ENCODE measurements around the gene IL4I1.
"Not testable (repeated sequence)": the region's sequence is repeated elsewhere in the genome, so short reads cannot be mapped to it uniquely, and the experiment has no call there.

Gene IL4I1

DNA sequence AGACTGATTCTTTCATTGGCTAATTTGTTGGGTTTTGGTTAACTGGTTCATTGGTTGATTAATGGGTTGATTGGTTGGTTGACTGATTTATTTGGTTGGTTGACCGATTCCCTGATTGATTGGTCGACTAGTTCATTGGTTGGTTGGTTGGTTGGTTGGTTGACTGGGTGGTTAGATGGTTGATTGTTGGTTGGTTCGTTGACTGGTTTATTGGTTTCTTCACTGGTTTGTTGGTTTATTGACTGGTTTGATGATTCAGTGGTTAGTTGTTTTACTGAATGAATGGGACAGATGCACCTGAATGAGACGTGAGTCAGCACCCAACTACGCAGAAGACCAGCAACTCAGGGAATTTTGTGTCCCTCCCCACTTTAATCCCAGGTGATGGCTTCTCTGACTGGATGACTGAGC lies 35.4 kb upstream of the IL4I1 start:
- Histone ChIP-seq H3K4me1 (ENCODE audit: control insufficient read depth, insufficient read depth, low read length) (peaks cover 2% of the 10 kb centered on the region; the same call in 1 of the 2 replicates), H3K36me3 (ENCODE audit: control insufficient read depth, insufficient read depth, low read length) (peaks cover 9% of the 10 kb centered on the region), H3K4me3 (ENCODE audit: low read depth, low read length) (no peak overlapping the region), H3K27me3 (ENCODE audit: control insufficient read depth, insufficient read depth, low read length) (no peaks in the 10 kb centered on the region), H3K27ac (ENCODE audit: low read depth, low read length) (no peak overlapping the region), H3K9ac (ENCODE audit: low read depth, low read length) (no peak overlapping the region), H3K9me3 (ENCODE audit: control insufficient read depth, insufficient read depth, low read length) (no peaks in the 10 kb centered on the region)

DNA sequence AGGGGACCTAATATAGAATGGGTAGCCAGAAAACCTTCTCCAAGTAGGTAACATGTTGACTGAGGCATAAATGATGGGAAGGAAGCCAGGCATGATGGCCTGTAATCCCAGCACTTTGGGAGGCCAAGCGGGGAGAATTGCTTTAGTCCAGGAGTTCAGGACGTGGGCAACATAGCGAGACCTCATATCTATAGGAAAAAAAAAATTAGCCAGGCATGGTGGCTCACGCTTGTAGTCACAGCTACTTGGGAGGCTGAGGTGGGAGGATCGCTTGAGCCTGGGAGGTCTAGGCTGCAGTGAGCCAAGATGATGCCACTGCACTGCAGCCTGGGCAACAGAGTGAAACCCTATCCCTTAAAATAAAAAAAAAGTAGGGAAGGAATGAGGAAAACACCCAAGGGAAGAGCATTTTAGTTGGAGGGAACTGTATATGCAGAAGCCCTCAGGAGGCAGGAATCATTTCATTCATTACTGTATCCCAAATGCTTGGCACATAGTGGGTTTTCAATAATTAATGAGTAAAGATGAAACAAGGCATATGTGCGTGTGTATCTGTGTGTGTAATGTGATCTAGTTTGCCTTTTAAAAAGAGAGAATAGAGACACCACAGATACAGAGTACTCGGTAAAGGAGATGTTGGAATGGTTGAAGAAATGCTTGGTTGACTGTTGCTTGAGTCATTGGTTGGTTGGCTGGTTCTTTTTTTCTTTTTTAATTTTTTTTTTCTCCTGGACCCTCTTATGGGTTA lies 34.8 kb upstream of the IL4I1 start:
- H3K27ac ChIP-seq (ENCODE audit: low read depth, low read length): no peak overlapping the region
- no peaks in the 10 kb centered on the region for H3K9me3 ChIP-seq (ENCODE audit: control insufficient read depth, insufficient read depth, low read length)
- no peak overlapping the region for H3K4me3 ChIP-seq (ENCODE audit: low read depth, low read length)
- H3K36me3 ChIP-seq (ENCODE audit: control insufficient read depth, insufficient read depth, low read length): peaks cover 15% of the 10 kb centered on the region
- no peak overlapping the region for H3K9ac ChIP-seq (ENCODE audit: low read depth, low read length)
- H3K4me1 ChIP-seq (ENCODE audit: control insufficient read depth, insufficient read depth, low read length): peaks cover 2% of the 10 kb centered on the region; the same call in 1 of the 2 replicates
- H3K27me3 ChIP-seq (ENCODE audit: control insufficient read depth, insufficient read depth, low read length): no peaks in the 10 kb centered on the region

DNA sequence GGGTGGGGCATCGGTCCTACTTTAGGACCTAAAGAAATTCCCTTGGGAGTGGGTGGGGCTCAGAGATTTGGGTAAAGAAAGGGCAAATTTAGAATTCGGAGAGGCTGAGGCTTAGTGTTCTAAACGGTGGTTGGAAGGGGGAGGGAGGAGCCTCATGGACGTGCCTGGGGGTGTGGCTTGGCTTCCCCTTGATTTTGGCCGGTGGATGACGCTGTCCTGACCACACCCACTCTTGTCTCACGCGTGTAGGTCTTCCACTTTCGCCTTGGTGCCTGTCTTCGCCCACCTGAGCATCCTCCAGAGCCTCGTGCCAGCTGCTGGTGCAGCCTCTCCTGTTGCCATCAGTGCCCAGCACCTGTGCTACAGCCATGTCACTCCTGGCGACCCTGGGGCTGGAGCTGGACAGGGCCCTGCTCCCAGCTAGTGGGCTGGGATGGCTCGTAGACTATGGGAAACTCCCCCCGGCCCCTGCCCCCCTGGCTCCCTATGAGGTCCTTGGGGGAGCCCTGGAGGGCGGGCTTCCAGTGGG lies 33.9 kb upstream of the IL4I1 start:
- H3K27ac ChIP-seq (ENCODE audit: low read depth, low read length): no peak overlapping the region
- peaks cover 2% of the 10 kb centered on the region; the same call in 1 of the 2 replicates for H3K4me1 ChIP-seq (ENCODE audit: control insufficient read depth, insufficient read depth, low read length)
- H3K9me3 ChIP-seq (ENCODE audit: control insufficient read depth, insufficient read depth, low read length): no peaks in the 10 kb centered on the region
- no peak overlapping the region for H3K9ac ChIP-seq (ENCODE audit: low read depth, low read length)
- H3K27me3 ChIP-seq (ENCODE audit: control insufficient read depth, insufficient read depth, low read length): no peaks in the 10 kb centered on the region
- peaks cover 21% of the 10 kb centered on the region for H3K36me3 ChIP-seq (ENCODE audit: control insufficient read depth, insufficient read depth, low read length)
- peak overlapping the region; percentile 57 for H3K4me3 ChIP-seq (ENCODE audit: low read depth, low read length)

DNA sequence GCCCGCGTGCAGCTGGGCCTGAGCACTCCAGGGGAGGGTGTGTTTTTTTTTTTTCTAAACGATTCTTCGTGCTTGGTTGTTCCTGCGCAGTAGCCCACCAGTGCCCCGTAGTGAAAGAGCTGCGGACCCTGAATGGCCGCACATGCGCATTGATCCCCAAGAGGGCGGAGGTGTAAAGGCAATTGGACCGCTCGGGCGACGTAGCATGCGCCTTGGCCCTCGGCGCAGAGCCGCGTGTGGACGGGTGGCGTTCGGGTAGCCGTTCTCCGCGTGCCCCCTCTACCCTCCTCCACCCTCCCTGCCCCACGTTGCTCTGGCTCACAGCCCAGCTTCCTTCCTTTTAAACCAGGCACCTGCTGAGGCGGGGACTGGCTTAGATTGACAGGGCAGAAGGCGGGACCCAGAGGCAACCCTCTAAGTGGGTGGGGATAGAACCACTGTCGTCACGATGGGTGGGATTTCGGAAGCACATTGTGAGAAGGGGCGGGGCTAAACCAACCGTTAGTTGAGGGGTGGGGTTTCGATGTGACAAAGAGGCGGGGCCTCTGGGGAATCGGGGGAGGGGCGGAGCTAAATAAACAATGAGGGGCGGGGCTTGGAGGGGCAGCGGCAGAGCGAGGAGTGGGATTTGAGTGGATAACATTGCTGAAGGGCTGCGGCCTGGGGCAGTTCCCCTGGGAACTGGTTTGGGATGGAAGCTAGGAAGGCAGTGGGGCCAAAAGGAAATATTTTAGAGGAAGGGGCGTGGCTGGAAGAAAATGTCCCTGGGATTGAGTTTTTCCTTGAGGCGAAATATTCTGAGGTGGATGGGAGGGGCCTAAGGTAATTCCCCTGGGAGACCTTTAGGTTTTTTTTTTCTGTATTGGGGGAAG lies 33.2 kb upstream of the IL4I1 start:
- Histone ChIP-seq H3K4me1 (ENCODE audit: control insufficient read depth, insufficient read depth, low read length) (peaks cover 2% of the 10 kb centered on the region; the same call in 1 of the 2 replicates), H3K27me3 (ENCODE audit: control insufficient read depth, insufficient read depth, low read length) (no peaks in the 10 kb centered on the region), H3K9me3 (ENCODE audit: control insufficient read depth, insufficient read depth, low read length) (no peaks in the 10 kb centered on the region), H3K27ac (ENCODE audit: low read depth, low read length) (peak overlapping the region; percentile 95), H3K9ac (ENCODE audit: low read depth, low read length) (peak overlapping the region; percentile 91), H3K36me3 (ENCODE audit: control insufficient read depth, insufficient read depth, low read length) (peaks cover 26% of the 10 kb centered on the region), H3K4me3 (ENCODE audit: low read depth, low read length) (peak overlapping the region; percentile 72)

DNA sequence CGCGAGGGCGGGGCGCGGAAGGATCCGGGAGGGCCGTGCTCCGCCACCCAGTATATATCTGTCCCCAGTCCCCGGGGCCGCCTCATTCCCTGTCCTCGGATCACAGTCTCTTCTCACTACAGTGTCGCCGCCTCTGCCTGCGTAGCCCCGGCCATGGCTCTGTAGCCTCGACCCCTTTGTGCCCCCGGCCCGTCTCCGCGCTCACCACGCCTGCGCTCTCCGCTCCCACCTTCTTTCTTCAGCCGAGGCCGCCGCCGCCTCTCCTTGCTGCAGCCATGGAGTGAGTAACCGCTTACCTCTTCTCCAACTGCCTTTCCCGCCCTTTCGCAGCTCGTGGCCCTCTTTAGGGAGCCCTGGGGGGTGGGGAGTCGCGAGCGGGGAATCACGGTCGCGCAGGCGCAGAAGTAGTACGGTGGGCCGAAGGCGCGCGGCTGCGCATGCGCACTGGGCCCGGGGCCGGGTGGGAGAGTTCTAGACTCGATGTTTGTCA lies 32.5 kb upstream of the IL4I1 start, which contains the start of the genes ATF5 and NUP62:
ATF5 (plus strand) TSS at position 85 of the 490 bp plus-strand sequence. CDS start 1,646 bp downstream, outside the sequence.
NUP62 (minus strand) TSS at position 384 of the 490 bp plus-strand sequence. CDS start 19,697 bp downstream, outside the sequence.
- Histone ChIP-seq H3K36me3 (ENCODE audit: control insufficient read depth, insufficient read depth, low read length) (peaks cover 33% of the 10 kb centered on the region), H3K27ac (ENCODE audit: low read depth, low read length) (peak within 1 kb of the TSS; percentile 95), H3K4me1 (ENCODE audit: control insufficient read depth, insufficient read depth, low read length) (peaks cover 2% of the 10 kb centered on the region; the same call in 1 of the 2 replicates)

DNA sequence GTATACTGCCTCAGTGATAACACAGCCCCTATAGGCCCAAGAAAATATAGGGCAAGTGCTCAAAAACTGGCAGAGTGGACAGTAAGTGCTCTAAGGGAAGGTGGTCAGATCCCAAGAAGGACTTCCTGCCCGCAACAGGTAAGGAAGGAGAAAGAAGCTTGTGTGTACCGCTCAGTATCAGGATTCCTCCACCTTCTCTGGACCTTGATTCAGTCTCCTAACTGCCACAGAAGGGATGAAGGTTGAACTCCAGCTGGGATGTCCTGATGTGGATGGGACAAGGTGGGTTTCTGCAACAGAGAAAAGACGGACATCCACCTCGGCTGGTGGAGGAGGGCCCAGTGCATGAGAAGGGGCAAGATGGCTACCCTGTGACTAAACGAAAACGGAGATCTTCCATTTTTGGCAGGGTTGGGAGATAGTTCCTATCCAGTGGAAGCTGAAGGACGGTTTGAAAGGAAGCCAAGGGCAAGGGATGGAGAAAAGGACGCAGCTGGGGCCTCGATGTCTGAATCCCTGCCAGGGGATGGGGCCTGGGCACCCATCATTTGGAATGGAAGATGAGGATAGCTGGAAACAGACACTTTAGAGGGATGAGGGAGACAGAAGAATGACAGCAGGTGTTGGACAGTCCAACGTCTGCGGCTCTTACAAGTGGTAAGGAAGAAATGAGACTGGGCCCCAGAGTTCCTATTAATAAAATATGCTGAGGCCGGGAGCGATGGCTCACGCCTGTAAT lies 31.0 kb upstream of the IL4I1 start:
- H3K9me3 ChIP-seq (ENCODE audit: control insufficient read depth, insufficient read depth, low read length): no peaks in the 10 kb centered on the region
- H3K4me1 ChIP-seq (ENCODE audit: control insufficient read depth, insufficient read depth, low read length): peaks cover 2% of the 10 kb centered on the region; the same call in 1 of the 2 replicates
- H3K27me3 ChIP-seq (ENCODE audit: control insufficient read depth, insufficient read depth, low read length): no peaks in the 10 kb centered on the region
- no peak overlapping the region for H3K27ac ChIP-seq (ENCODE audit: low read depth, low read length)
- peaks cover 48% of the 10 kb centered on the region for H3K36me3 ChIP-seq (ENCODE audit: control insufficient read depth, insufficient read depth, low read length)
- H3K9ac ChIP-seq (ENCODE audit: low read depth, low read length): no peak overlapping the region
- peak overlapping the region; percentile 72 for H3K4me3 ChIP-seq (ENCODE audit: low read depth, low read length)

More for the DNA sequence above, 32.5 kb upstream of the IL4I1 start, which contains the start of the genes ATF5 and NUP62:
- Histone ChIP-seq H3K27me3 (ENCODE audit: control insufficient read depth, insufficient read depth, low read length) (no peaks in the 10 kb centered on the region), H3K9me3 (ENCODE audit: control insufficient read depth, insufficient read depth, low read length) (no peaks in the 10 kb centered on the region), H3K9ac (ENCODE audit: low read depth, low read length) (peak within 1 kb of the TSS; percentile 91), H3K4me3 (ENCODE audit: low read depth, low read length) (peak within 1 kb of the TSS; percentile 72)

DNA sequence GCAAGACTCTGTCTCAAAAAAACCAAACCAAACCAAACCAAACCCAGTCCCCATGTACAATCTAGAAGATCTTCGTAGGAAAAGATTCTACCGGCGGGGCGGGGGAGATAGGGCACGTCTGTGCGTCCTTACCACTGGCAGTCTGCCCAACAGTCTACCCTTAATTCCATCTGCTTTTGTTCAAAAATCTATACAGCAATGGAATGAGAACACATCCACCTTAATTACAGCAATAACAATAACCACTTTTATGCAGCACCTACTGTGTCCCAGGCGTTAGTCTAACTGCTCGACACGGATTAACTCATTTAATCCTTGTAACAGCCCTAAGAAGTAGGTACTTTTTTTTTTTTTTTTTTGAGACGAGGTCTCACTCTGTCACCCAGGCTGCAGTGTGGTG lies 29.8 kb upstream of the IL4I1 start:
- no peaks in the 10 kb centered on the region for H3K27me3 ChIP-seq (ENCODE audit: control insufficient read depth, insufficient read depth, low read length)
- H3K27ac ChIP-seq (ENCODE audit: low read depth, low read length): no peak overlapping the region
- H3K4me3 ChIP-seq (ENCODE audit: low read depth, low read length): no peak overlapping the region
- no peaks in the 10 kb centered on the region for H3K9me3 ChIP-seq (ENCODE audit: control insufficient read depth, insufficient read depth, low read length)
- H3K9ac ChIP-seq (ENCODE audit: low read depth, low read length): no peak overlapping the region
- H3K4me1 ChIP-seq (ENCODE audit: control insufficient read depth, insufficient read depth, low read length): peaks cover 2% of the 10 kb centered on the region; the same call in 1 of the 2 replicates
- peaks cover 59% of the 10 kb centered on the region for H3K36me3 ChIP-seq (ENCODE audit: control insufficient read depth, insufficient read depth, low read length)

DNA sequence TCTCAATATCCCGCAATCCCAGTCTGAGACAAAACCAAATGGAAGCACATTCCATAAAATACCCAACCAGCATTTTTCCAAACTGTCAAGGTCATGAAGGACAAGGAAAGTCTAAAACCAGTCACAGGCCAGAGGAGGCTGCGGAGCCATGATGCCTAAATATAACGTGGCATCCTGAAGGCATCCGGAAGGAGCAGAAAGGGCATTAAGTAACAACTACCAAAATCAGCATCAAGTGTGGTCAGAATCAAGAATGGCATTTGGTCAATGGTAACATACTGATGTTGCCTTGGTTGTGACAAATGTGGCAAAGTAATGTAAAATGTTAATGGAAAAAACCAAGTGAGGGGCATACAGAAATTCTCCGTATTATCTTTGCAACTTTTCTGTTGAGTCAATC lies 28.8 kb upstream of the IL4I1 start:
- no peaks in the 10 kb centered on the region for H3K9me3 ChIP-seq (ENCODE audit: control insufficient read depth, insufficient read depth, low read length)
- no peak overlapping the region for H3K4me3 ChIP-seq (ENCODE audit: low read depth, low read length)
- no peaks in the 10 kb centered on the region for H3K27me3 ChIP-seq (ENCODE audit: control insufficient read depth, insufficient read depth, low read length)
- H3K27ac ChIP-seq (ENCODE audit: low read depth, low read length): no peak overlapping the region
- H3K4me1 ChIP-seq (ENCODE audit: control insufficient read depth, insufficient read depth, low read length): peaks cover 2% of the 10 kb centered on the region; the same call in 1 of the 2 replicates
- H3K36me3 ChIP-seq (ENCODE audit: control insufficient read depth, insufficient read depth, low read length): peaks cover 66% of the 10 kb centered on the region
- H3K9ac ChIP-seq (ENCODE audit: low read depth, low read length): no peak overlapping the region

DNA sequence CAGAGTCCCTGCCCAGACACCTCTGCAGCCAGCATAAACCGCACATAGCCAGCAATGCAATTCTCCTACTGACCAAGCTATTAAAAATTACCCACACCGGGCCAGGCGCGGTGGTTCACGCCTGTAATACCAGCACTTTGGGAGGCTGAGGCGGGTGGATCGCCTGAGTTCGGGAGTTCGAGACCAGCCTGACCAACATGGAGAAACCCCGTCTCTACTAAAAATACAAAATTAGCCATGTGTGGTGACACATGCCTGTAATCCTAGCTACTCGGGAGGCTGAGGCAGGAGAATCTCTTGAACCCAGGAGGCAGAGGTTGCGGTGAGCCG lies 28.2 kb upstream of the IL4I1 start:
- H3K9me3 ChIP-seq (ENCODE audit: control insufficient read depth, insufficient read depth, low read length); H3K4me1 ChIP-seq (ENCODE audit: control insufficient read depth, insufficient read depth, low read length); H3K27me3 ChIP-seq (ENCODE audit: control insufficient read depth, insufficient read depth, low read length); H3K27ac ChIP-seq (ENCODE audit: low read depth, low read length); H3K9ac ChIP-seq (ENCODE audit: low read depth, low read length); H3K4me3 ChIP-seq (ENCODE audit: low read depth, low read length): not testable (repeated sequence)
- peaks cover 66% of the 10 kb centered on the region for H3K36me3 ChIP-seq (ENCODE audit: control insufficient read depth, insufficient read depth, low read length)
